IMR-90 (cell line): ENCODE results near the gene KRTAP12-4.

ENCODE experiments used
- CEBPB ChIP-seq: IDR thresholded peaks from 2 replicates; pipeline ENCODE4 v1.6.1; 2012; ENCODE audit warnings: low read depth, low read length, improper control_type of control experiment
- MAFK ChIP-seq: IDR thresholded peaks from 2 replicates; pipeline ENCODE4 v1.6.1; 2012; ENCODE audit warnings: low read depth, low read length, improper control_type of control experiment
- MAZ ChIP-seq: IDR thresholded peaks from 2 replicates; pipeline ENCODE4 v1.6.1; 2012; ENCODE audit warnings: low read depth, mild to moderate bottlenecking, low read length, improper control_type of control experiment, moderate library complexity, borderline replicate concordance
- POLR2A ChIP-seq: IDR thresholded peaks from 2 replicates; pipeline ENCODE4 v1.6.1; 2012; ENCODE audit warnings: mild to moderate bottlenecking, low read depth, low read length
- RAD21 ChIP-seq: IDR thresholded peaks from 2 replicates; pipeline ENCODE4 v1.6.1; 2012; ENCODE audit warnings: low read length, improper control_type of control experiment
- RCOR1 ChIP-seq: IDR thresholded peaks from 2 replicates; pipeline ENCODE4 v1.6.1; 2012; ENCODE audit warnings: mild to moderate bottlenecking, low read length, improper control_type of control experiment; ENCODE audit not compliant: insufficient replicate concordance
- RFX5 ChIP-seq: IDR thresholded peaks from 2 replicates; pipeline ENCODE4 v1.8.0; 2012; ENCODE audit warnings: low read depth, mild to moderate bottlenecking, low read length, moderate library complexity
- SMC3 ChIP-seq: fragments of 150-350 bp; IDR thresholded peaks from 2 replicates; pipeline ENCODE4 v1.6.1; 2016; ENCODE audit warnings: low read depth, mild to moderate bottlenecking, antibody characterized with exemption, low read length, moderate library complexity
- TF ChIP-seq, protein P1 (sequence below): conservative IDR thresholded peaks from 2 replicates; pipeline ENCODE4 v1.5.1; 2012; ENCODE audit warnings: mild to moderate bottlenecking, low read depth, low read length, improper control_type of control experiment
- TF ChIP-seq, protein P2 (sequence below): fragments of 150-350 bp; IDR thresholded peaks from 2 replicates; pipeline ENCODE4 v1.6.1; 2017; ENCODE audit warnings: mild to moderate bottlenecking, antibody characterized with exemption, low read length, low read depth
- TF ChIP-seq, protein P3 (sequence below): fragments of 150-350 bp; IDR thresholded peaks from 2 replicates; pipeline ENCODE4 v1.6.1; 2016; ENCODE audit warnings: low read depth, mild to moderate bottlenecking, low read length, moderate library complexity, borderline replicate concordance

DNA sequence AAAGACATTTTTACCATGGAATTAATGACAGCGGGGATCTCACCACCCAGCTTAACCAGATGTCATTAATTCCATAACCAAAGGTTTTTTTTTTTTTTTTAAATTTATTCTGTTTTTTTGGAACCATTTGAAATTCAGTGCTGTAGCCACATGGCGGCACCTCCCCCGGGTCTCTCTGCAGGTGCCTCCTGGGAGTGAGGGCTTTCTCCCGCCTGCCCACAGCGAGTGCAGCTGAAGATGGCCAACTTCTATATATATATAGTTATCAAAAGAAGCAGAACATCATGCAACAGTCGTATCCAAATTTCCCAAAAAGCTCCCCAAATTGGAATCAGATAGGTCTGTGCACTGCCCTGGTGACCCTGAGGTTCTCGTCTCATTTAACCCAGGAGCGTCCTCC is 39.0 kb downstream of the KRTAP12-4 start:
- no peak for TF ChIP-seq POLR2A
- TF ChIP-seq, protein P1, sequence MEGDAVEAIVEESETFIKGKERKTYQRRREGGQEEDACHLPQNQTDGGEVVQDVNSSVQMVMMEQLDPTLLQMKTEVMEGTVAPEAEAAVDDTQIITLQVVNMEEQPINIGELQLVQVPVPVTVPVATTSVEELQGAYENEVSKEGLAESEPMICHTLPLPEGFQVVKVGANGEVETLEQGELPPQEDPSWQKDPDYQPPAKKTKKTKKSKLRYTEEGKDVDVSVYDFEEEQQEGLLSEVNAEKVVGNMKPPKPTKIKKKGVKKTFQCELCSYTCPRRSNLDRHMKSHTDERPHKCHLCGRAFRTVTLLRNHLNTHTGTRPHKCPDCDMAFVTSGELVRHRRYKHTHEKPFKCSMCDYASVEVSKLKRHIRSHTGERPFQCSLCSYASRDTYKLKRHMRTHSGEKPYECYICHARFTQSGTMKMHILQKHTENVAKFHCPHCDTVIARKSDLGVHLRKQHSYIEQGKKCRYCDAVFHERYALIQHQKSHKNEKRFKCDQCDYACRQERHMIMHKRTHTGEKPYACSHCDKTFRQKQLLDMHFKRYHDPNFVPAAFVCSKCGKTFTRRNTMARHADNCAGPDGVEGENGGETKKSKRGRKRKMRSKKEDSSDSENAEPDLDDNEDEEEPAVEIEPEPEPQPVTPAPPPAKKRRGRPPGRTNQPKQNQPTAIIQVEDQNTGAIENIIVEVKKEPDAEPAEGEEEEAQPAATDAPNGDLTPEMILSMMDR, result no peak
- no peak for TF ChIP-seq CEBPB
- no peak for TF ChIP-seq SMC3
- TF ChIP-seq RCOR1, result no peak
- TF ChIP-seq, protein P2, sequence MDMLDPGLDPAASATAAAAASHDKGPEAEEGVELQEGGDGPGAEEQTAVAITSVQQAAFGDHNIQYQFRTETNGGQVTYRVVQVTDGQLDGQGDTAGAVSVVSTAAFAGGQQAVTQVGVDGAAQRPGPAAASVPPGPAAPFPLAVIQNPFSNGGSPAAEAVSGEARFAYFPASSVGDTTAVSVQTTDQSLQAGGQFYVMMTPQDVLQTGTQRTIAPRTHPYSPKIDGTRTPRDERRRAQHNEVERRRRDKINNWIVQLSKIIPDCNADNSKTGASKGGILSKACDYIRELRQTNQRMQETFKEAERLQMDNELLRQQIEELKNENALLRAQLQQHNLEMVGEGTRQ, result no peak
- TF ChIP-seq, protein P3, sequence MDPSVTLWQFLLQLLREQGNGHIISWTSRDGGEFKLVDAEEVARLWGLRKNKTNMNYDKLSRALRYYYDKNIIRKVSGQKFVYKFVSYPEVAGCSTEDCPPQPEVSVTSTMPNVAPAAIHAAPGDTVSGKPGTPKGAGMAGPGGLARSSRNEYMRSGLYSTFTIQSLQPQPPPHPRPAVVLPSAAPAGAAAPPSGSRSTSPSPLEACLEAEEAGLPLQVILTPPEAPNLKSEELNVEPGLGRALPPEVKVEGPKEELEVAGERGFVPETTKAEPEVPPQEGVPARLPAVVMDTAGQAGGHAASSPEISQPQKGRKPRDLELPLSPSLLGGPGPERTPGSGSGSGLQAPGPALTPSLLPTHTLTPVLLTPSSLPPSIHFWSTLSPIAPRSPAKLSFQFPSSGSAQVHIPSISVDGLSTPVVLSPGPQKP, result no peak
- no peak for TF ChIP-seq RAD21
- TF ChIP-seq MAZ, result no peak
- no peak for TF ChIP-seq MAFK
- TF ChIP-seq RFX5, result no peak
